ENCODE data around the gene DLGAP3.

DLGAP3 gene, protein sequence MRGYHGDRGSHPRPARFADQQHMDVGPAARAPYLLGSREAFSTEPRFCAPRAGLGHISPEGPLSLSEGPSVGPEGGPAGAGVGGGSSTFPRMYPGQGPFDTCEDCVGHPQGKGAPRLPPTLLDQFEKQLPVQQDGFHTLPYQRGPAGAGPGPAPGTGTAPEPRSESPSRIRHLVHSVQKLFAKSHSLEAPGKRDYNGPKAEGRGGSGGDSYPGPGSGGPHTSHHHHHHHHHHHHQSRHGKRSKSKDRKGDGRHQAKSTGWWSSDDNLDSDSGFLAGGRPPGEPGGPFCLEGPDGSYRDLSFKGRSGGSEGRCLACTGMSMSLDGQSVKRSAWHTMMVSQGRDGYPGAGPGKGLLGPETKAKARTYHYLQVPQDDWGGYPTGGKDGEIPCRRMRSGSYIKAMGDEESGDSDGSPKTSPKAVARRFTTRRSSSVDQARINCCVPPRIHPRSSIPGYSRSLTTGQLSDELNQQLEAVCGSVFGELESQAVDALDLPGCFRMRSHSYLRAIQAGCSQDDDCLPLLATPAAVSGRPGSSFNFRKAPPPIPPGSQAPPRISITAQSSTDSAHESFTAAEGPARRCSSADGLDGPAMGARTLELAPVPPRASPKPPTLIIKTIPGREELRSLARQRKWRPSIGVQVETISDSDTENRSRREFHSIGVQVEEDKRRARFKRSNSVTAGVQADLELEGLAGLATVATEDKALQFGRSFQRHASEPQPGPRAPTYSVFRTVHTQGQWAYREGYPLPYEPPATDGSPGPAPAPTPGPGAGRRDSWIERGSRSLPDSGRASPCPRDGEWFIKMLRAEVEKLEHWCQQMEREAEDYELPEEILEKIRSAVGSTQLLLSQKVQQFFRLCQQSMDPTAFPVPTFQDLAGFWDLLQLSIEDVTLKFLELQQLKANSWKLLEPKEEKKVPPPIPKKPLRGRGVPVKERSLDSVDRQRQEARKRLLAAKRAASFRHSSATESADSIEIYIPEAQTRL

DNA sequence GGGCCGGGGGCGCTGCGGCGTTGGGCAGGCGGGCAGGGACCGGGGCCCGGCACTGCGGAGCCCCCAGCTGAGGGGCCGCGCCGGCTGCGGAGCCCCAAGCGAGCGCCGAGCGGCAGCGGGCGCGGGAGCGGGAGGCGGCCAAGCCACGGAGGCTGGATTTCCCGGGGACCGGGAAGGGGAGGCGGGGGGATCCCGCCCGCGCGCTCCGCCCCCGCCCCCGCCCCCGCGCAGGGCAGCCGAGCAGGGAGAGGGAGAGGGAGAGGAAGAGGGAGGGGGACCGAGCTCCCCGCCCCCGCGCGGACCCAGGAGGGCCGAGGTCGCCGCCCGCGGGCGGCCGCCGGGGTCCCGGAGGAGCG lies at the start of gene DLGAP3:
TSS of gene DLGAP3 (minus strand) at position 154 of the 356 bp plus-strand sequence. CDS start 24,267 bp downstream, outside the sequence.
- peak within 1 kb of the TSS; percentile 83 for H3K4me3 ChIP-seq
- peaks cover 21% of the 10 kb centered on the region for H3K27me3 ChIP-seq
- peak within 1 kb of the TSS; percentile 80 for H3K9ac ChIP-seq
- peak within 1 kb of the TSS; percentile 74 for H3K27ac ChIP-seq
- H3K4me2 ChIP-seq = peak within 1 kb of the TSS; percentile 99
- TF ChIP-seq Cebpa-rat (IDR thresholded peaks at IDR 0.05) = no peak
- H3K4me1 ChIP-seq = peaks cover 22% of the 10 kb centered on the region
- no peaks in the 10 kb centered on the region for H3K36me3 ChIP-seq
- peaks cover 47% of the 10 kb centered on the region for H4K20me1 ChIP-seq
- no peaks in the 10 kb centered on the region for H3K9me3 ChIP-seq

DNA sequence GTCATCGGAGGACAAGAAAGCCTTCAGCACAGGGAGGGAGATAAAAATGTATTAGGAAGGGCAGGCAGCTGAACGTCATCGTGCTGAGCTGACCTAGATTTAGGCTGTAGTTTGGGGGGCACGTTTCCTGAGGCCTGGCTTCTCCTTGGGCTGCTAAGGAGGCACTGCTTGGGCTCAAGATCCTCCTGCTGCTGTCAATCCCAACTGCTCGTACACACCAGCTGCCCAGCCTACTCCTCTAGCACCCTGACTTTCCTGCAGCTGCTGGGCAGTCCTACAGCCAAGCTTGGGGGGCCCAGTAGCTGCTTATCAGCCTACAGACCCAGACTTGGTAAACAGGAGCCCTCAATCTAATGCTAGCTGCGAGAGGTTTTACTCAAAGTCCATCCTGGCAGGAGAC lies 49.5 kb upstream of the DLGAP3 start:
- TF ChIP-seq Cebpa-rat (IDR thresholded peaks at IDR 0.05) = no peak
- Histone ChIP-seq H3K36me3 (peaks cover 31% of the 10 kb centered on the region), H3K27ac (peak overlapping the region; percentile 85), H3K27me3 (no peaks in the 10 kb centered on the region), H3K4me3 (peak overlapping the region; percentile 22; the same call in 1 of the 2 replicates), H4K20me1 (no peaks in the 10 kb centered on the region), H3K9me3 (peaks cover 12% of the 10 kb centered on the region), H3K9ac (peak overlapping the region; percentile 71), H3K4me2 (peak overlapping the region; percentile 90), H3K4me1 (peaks cover 68% of the 10 kb centered on the region)

DNA sequence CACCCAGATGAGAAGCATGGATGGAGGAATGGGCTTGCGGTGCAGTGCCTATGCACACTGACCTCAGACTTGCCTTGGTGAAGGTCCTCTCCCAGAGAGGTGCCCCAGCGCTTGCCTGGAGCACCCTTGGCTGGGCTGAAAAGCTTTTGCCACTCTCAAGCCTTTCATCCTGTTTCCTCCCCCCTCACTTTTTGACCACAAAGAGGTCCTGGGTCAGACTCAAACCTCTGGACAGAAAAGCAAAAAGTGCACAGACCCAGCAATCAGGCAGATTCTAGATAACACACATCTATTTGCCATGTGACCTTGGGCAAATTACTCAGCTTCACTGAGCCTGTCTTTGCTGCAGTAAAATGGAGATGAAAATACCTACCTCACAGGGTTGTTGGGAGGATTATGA lies 48.4 kb upstream of the DLGAP3 start:
- H3K4me2 ChIP-seq = peak overlapping the region; percentile 90
- H3K27ac ChIP-seq = peak overlapping the region; percentile 85

DNA sequence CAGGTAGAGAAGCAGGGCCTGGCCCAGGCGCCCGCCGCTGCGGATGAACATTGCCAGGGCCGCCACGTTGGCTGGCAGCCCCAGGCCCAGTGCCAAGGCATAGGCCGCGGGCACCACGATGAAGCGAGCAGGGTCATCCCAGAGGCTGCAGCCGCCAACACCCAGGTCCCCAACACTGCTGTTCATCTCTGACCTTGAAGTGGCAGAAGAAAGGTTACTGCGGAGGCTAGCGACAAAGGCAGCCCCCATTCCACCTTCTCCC lies 47.7 kb upstream of the DLGAP3 start:
- no peaks in the 10 kb centered on the region for H3K27me3 ChIP-seq
- H3K9me3 ChIP-seq = peaks cover 12% of the 10 kb centered on the region
- H3K9ac ChIP-seq = no peak overlapping the region
- no peak overlapping the region for H3K4me3 ChIP-seq
- H3K27ac ChIP-seq = no peak overlapping the region
- H3K36me3 ChIP-seq = peaks cover 31% of the 10 kb centered on the region
- TF ChIP-seq Cebpa-rat (IDR thresholded peaks at IDR 0.05) = no peak
- no peak overlapping the region for H3K4me2 ChIP-seq
- peaks cover 10% of the 10 kb centered on the region; the same call in 1 of the 2 replicates for H4K20me1 ChIP-seq
- peaks cover 50% of the 10 kb centered on the region for H3K4me1 ChIP-seq

More for the DNA sequence above, 48.4 kb upstream of the DLGAP3 start:
- no peaks in the 10 kb centered on the region for H3K27me3 ChIP-seq
- peaks cover 57% of the 10 kb centered on the region for H3K4me1 ChIP-seq
- TF ChIP-seq Cebpa-rat (IDR thresholded peaks at IDR 0.05) = no peak
- peak overlapping the region; percentile 71; the same call in 1 of the 2 replicates for H3K9ac ChIP-seq
- peaks cover 3% of the 10 kb centered on the region; the same call in 1 of the 2 replicates for H4K20me1 ChIP-seq
- peaks cover 12% of the 10 kb centered on the region for H3K9me3 ChIP-seq
- H3K4me3 ChIP-seq = no peak overlapping the region
- H3K36me3 ChIP-seq = peaks cover 31% of the 10 kb centered on the region

DNA sequence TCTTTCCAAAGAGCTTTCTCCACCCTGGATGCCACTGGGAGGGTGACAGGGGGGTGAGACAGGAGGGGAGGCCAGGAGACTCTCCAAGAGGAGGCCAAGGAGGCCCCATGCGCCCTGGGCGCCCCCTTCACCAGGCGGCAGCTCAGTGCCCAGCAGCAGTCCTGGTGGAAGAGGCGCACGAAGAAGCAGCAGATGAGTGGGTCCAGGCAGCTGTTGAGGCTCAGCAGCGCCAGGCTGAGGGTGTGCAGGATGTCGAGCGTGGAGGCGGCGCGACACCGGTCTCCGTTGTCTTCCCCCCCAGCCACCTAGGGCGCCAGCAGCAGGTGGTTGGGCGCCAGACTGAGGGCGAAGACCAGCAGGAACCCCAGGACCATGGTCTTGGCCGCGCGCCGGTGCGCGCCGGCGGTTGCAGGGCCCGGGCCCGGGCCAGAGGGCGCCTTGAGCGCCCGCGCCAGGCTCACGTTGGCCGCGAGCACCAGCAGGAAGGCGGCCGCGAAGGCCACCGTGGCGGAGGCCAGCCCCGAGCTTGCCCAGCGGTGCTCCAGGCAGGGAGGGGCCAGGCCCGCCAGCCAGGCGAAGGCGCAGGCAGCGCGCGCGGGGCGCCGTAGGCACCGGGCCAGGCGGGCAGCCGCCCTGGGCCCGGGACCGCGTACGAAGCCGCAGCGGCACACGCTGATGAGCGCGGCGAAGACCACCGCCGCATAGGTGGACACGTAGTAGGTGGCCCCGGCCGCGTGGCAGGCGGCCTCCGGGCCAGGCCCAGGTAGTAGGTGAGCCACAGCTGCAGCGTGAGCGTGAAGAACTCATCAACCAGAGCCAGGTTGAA lies 47.1 kb upstream of the DLGAP3 start:
- Histone ChIP-seq H3K9me3 (peaks cover 12% of the 10 kb centered on the region), H4K20me1 (peaks cover 10% of the 10 kb centered on the region; the same call in 1 of the 2 replicates), H3K4me1 (peaks cover 44% of the 10 kb centered on the region), H3K9ac (no peak overlapping the region), H3K27ac (no peak overlapping the region), H3K4me2 (no peak overlapping the region), H3K27me3 (no peaks in the 10 kb centered on the region), H3K36me3 (peaks cover 27% of the 10 kb centered on the region), H3K4me3 (no peak overlapping the region)
- TF ChIP-seq Cebpa-rat (IDR thresholded peaks at IDR 0.05) = no peak

DNA sequence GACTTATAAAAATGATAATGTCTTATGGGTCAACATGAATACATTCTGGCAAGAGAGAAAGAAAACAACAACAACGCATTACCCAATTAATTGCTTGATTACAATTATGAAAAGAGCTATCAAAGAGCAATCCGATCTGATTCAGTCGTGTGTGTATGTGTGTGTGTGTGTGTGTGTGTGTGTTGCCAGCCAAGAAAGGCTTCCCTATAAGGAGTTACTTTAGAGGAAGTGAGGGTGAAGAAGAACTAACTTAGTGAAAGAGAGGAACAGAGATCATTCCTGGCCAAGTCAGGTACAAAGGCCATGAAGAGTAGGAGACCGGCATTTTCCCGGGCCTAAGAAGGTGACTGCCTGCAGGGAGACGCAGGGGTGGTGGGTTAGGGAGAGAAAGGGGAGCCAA lies 46.3 kb upstream of the DLGAP3 start:
- no peak overlapping the region for H3K4me3 ChIP-seq
- H3K27ac ChIP-seq = no peak overlapping the region
- H4K20me1 ChIP-seq = peaks cover 10% of the 10 kb centered on the region; the same call in 1 of the 2 replicates
- no peaks in the 10 kb centered on the region for H3K27me3 ChIP-seq
- TF ChIP-seq Cebpa-rat (IDR thresholded peaks at IDR 0.05) = no peak
- H3K4me2 ChIP-seq = no peak overlapping the region
- peaks cover 36% of the 10 kb centered on the region for H3K4me1 ChIP-seq
- H3K36me3 ChIP-seq = peaks cover 26% of the 10 kb centered on the region
- peaks cover 12% of the 10 kb centered on the region for H3K9me3 ChIP-seq
- no peak overlapping the region for H3K9ac ChIP-seq

DNA sequence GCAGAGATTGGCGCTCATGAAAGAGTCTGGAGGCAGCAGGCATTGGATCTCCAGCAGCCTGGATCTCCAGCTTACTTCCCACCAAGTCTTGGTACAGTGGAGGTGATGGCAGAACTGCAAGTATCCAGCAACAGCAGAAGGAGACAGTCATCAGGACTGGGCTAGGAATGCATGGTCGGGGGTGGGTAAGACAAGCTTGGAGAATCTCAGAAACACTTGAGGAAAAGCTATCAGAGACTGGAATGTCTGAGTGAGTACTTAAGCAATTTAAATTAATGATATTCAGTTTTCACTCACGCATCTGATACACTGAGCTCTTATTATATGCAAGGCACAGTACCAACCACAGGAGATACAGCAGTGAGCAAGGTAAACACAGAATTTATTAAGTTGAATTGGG lies 45.9 kb upstream of the DLGAP3 start:
- H3K4me3 ChIP-seq = no peak overlapping the region
- H3K4me2 ChIP-seq = no peak overlapping the region
- no peak for TF ChIP-seq Cebpa-rat (IDR thresholded peaks at IDR 0.05)

DNA sequence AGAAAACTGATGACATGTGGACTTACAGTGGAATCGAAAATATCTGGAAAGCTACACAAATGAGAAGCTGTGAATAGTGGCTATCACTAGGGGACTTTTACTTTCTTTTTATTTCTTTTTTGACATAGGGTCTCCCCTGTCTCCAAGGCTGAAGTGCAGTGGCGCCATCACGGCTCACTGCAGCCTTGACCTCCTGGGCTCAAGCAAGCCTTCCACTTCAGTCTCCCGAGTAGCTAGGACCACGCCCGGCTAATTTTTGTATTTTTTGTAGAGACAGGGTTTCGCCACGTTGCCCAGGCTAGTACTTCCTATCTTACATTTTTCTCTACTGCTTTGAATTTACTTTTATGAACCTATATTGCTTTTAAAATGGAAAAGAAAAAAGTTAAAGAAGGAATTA lies 45.2 kb upstream of the DLGAP3 start:
- Histone ChIP-seq H3K9me3 (peaks cover 12% of the 10 kb centered on the region), H3K27ac (no peak overlapping the region), H3K4me2 (no peak overlapping the region), H3K9ac (no peak overlapping the region), H3K4me1 (peaks cover 25% of the 10 kb centered on the region), H3K4me3 (no peak overlapping the region), H4K20me1 (peaks cover 10% of the 10 kb centered on the region; the same call in 1 of the 2 replicates), H3K36me3 (peaks cover 26% of the 10 kb centered on the region), H3K27me3 (no peaks in the 10 kb centered on the region)
- no peak for TF ChIP-seq Cebpa-rat (IDR thresholded peaks at IDR 0.05)

More for the DNA sequence above, 45.9 kb upstream of the DLGAP3 start:
- no peak overlapping the region for H3K27ac ChIP-seq
- H3K27me3 ChIP-seq = no peaks in the 10 kb centered on the region
- peaks cover 10% of the 10 kb centered on the region; the same call in 1 of the 2 replicates for H4K20me1 ChIP-seq
- H3K9me3 ChIP-seq = peaks cover 12% of the 10 kb centered on the region
- no peak overlapping the region for H3K9ac ChIP-seq
- H3K4me1 ChIP-seq = peaks cover 32% of the 10 kb centered on the region
- peaks cover 26% of the 10 kb centered on the region for H3K36me3 ChIP-seq

DNA sequence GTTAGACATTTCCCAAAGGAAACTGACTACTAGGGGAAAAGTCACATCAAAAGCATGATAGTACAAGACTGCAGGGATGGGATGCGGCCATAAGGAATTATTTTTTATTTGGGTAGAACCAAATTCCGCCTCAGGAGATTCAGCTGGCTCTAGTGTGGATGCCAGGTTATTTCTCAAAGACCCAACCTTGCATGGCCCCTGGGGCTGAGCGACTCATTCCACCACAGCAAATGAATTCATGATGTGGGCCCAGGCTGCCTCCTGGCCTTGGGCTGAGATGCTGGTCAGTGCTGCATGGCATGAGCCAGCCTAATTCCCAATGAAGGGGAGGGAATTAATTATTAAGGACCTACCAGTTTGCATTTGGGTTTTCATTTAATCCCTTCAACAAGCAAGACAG lies 43.9 kb upstream of the DLGAP3 start:
- Histone ChIP-seq H3K4me2 (no peak overlapping the region), H3K36me3 (peaks cover 26% of the 10 kb centered on the region), H4K20me1 (peaks cover 10% of the 10 kb centered on the region; the same call in 1 of the 2 replicates), H3K9ac (no peak overlapping the region), H3K9me3 (peaks cover 24% of the 10 kb centered on the region), H3K27me3 (no peaks in the 10 kb centered on the region), H3K4me3 (no peak overlapping the region), H3K27ac (no peak overlapping the region), H3K4me1 (peaks cover 12% of the 10 kb centered on the region)
- TF ChIP-seq Cebpa-rat (IDR thresholded peaks at IDR 0.05) = no peak

Data from BLaER1 (cell line).